Prostate gland (tissue), 2 donors: ENCODE results near the gene RSRC1. TPM values are rescaled to one million over a fixed set of nuclear protein-coding genes. Genes with fewer than 3 reads are reported as not detected.

ENCODE experiments used
- DNase-seq: peaks from one replicate; pipeline ENCODE4 v3.0.0-alpha.2; 2019; ENCODE audit warnings: low spot score
- H3K27ac ChIP-seq, 2 donors: fragments of 200-600 bp; sonication (generic); 2 replicates each; pipeline ENCODE4 v1.5.1; 2017 to 2019
- H3K27me3 ChIP-seq: fragments of 200-600 bp; sonication (generic); replicated peaks from 2 replicates; pipeline ENCODE4 v1.5.1; 2019; ENCODE audit not compliant: insufficient read depth
- H3K36me3 ChIP-seq, 2 donors: fragments of 200-600 bp; sonication (generic); 1 replicate in 1 of 2; 2 replicates in 1 of 2; pipeline versions ENCODE4 v1.5.1 to v1.8.1; 2017 to 2019
- H3K4me1 ChIP-seq: fragments of 200-600 bp; sonication (generic); replicated peaks from 2 replicates; pipeline ENCODE4 v1.5.1; 2019
- H3K4me3 ChIP-seq, 2 donors: fragments of 200-600 bp; sonication (generic); 2 replicates each; pipeline ENCODE4 v1.5.1; 2017 to 2019
- H3K9me3 ChIP-seq: fragments of 200-600 bp; sonication (generic); 2 replicates; pipeline ENCODE4 v1.5.1; 2017
- POLR2A ChIP-seq: fragments of 450-650 bp; IDR thresholded peaks from one replicate; pipeline ENCODE4 v1.6.1; 2016; ENCODE audit warnings: antibody characterized with exemption, mild to moderate bottlenecking
- POLR2AphosphoS5 ChIP-seq: sonication (generic); formaldehyde crosslinking; IDR thresholded peaks from one replicate; pipeline ENCODE4 v1.6.1; 2017; ENCODE audit warnings: antibody characterized with exemption
- WGBS: methylation state at CpG from one replicate; pipeline ENCODE4 v1.1.5; 2018; 5-methylcytosine and 5-hydroxymethylcytosine counted together
- intact Hi-C: fragments of 100-400 bp; cut with DNase I; formaldehyde crosslinking; loops from one replicate; pipeline ENCODE4 v1.14.2; 2022
- total RNA-seq, 2 donors: library from RNA; depleted of rRNA; stranded (reverse); fragments of >200 nt; gene quantifications; one replicate each; pipeline ENCODE4 v1.1.0, GENCODE V29; 2016
- TF ChIP-seq, protein P1 (sequence below), 4 experiments: fragments of 200-600 bp in 2 of 4; fragments of 450-650 bp in 2 of 4; sonication (generic) in 2 of 4; IDR thresholded peaks; 1 replicate in 3 of 4; 2 replicates in 1 of 4; pipeline ENCODE4 v1.5.1; 2016 to 2019; ENCODE audit warnings: antibody characterized with exemption in 4 of 4, mild to moderate bottlenecking in 2 of 4, moderate library complexity in 2 of 4

The RSRC1 gene
- total RNA-seq, 2 donors from 2014 or later = 36.5 to 50.7 TPM

DNA sequence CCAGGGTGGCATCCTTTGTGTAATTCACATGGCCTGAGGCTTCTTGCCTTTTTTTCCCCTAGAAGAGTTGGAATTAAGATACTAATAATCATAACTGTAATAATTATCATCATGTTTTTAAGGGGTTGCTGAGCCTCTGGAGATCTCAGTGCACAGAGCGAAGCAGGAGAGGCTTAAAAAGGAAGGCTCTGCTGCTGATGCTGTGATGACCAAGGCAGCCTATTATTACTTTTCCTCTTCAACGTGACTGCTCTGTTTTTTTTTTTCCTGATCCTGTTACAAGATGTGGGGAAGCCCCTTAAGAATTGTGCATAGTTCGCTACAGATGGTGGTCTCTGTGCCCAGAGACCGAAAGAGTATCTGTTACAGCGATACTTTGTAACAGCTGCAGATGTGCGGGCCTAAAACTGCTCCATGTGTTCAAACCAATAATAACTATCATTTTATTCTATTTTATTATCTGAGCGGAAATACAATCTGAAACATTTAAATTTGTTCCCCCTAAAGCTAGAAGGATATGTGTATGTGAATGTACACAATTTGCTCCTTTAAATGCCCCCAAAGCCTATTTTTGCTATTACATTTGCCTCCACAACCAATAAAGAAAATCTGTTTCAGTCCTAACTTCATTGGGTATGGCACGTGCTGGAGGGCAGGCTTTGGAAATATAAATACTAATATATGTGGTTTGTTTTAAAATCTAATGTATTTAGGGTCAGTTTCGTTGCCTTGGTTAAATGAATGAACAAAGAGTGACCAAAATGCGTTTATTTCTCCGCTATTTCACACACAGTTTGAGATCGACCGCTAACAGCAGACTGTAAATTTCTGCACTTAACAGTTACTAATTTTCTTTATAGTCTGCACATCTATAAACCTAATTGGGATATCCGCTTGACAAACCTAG lies 8.3 kb upstream of the RSRC1 start:
- intact Hi-C loops = no loop called here
- 23% methylated on average over 14 of the region's 14 CpGs for WGBS
- Histone ChIP-seq H3K36me3 (no peaks in the 10 kb centered on the region), H3K9me3 (no peaks in the 10 kb centered on the region), H3K27ac (no peak overlapping the region), H3K4me3 (no peak overlapping the region), H3K27me3 (peaks cover 44% of the 10 kb centered on the region), H3K4me1 (no peaks in the 10 kb centered on the region)
- TF ChIP-seq, protein P1, sequence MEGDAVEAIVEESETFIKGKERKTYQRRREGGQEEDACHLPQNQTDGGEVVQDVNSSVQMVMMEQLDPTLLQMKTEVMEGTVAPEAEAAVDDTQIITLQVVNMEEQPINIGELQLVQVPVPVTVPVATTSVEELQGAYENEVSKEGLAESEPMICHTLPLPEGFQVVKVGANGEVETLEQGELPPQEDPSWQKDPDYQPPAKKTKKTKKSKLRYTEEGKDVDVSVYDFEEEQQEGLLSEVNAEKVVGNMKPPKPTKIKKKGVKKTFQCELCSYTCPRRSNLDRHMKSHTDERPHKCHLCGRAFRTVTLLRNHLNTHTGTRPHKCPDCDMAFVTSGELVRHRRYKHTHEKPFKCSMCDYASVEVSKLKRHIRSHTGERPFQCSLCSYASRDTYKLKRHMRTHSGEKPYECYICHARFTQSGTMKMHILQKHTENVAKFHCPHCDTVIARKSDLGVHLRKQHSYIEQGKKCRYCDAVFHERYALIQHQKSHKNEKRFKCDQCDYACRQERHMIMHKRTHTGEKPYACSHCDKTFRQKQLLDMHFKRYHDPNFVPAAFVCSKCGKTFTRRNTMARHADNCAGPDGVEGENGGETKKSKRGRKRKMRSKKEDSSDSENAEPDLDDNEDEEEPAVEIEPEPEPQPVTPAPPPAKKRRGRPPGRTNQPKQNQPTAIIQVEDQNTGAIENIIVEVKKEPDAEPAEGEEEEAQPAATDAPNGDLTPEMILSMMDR (IDR thresholded peaks at IDR 0.05) = no peak
- no peak for TF ChIP-seq POLR2A
- no peak for TF ChIP-seq POLR2AphosphoS5
- DNase-seq = no peak

DNA sequence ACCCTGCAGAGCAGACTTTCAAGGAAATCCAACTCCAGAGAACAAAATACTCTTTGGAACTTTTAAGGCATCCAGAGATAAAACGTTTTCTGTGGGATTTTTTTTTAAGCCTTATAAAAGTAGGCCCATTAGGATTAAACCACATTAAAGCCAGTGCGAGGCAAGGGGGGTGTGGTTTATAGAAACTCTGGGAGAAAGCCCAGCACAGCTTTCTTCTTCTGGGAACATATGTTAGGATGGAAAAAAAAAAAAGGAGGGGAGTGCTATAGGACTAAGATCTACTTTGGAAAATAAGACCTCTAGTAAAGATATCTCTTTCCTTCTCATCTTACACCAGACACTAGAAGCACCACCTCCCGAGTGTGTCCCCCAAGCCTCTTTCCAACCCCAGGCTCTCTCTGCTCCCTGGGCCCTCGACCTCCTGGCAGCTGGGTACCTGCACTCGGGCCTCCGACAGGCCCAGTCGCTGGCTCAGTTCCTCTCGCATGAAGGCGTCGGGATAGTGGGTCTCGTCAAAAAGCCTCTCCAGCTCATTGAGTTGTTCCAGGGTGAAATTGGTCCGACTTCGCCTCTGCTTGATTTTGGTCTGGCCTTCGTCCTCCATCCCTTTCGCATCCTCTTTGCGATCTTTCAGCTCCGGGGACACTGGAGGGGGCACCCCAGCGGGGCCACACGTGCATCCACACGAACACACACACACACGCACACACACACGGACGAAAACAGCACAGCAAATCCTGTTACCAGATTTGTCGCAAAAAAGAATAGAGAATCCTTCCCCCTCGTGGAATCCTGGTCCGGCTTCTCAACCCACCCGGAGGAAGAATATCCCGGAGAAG lies 7.4 kb upstream of the RSRC1 start:
- Histone ChIP-seq H3K27me3 (peaks cover 52% of the 10 kb centered on the region), H3K36me3 (no peaks in the 10 kb centered on the region), H3K9me3 (no peaks in the 10 kb centered on the region), H3K4me3 (no peak overlapping the region), H3K27ac (no peak overlapping the region), H3K4me1 (no peaks in the 10 kb centered on the region)
- WGBS = 10% methylated on average over 28 of the region's 28 CpGs
- TF ChIP-seq, protein P1 (IDR thresholded peaks at IDR 0.05) = no peak
- TF ChIP-seq POLR2A (no peak), POLR2AphosphoS5 (no peak)
- intact Hi-C loops = no loop called here
- DNase-seq = no peak

DNA sequence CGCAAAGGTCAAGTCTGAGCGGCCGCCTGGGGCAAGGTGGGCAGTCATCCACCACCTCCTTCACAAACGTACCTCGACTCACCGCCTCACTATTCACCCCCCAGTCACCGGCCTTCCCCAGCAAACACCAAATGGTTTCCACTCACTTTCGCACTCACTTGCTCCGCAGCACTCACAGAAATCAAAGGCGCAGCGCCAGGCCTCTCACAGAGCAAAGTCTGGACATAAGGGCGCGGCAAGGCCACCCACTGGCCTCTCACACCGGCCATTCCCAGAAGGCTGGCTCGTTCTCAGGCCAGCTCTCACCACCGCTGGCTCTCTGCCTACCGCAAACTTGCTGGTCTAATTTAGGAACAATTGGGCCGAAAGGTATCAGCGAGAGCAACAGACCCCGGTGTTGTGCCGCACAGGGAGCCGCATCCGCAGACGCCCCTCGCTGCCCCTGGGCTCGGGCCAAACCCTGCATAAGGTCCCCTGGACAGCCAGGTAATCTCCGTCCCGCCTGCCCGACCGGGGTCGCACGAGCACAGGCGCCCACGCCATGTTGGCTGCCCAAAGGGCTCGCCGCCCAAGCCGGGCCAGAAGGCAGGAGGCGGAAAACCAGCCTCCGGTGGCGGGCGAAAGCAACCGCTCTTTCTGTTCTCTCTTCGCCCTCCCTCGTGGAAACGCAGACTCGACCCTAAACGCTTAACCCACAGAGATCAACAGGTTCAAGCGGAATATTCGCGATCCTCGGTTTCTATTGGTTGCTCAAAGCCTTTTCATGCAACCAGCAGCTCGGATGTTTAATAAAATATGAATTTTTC lies 6.6 kb upstream of the RSRC1 start:
- TF ChIP-seq, protein P1 (IDR thresholded peaks at IDR 0.05) = no peak
- TF ChIP-seq POLR2A = no peak
- TF ChIP-seq POLR2AphosphoS5 = no peak
- no peak overlapping the region for H3K27ac ChIP-seq
- WGBS = 5% methylated on average over 49 of the region's 52 CpGs
- H3K27me3 ChIP-seq = peaks cover 49% of the 10 kb centered on the region
- H3K36me3 ChIP-seq = no peaks in the 10 kb centered on the region
- no peak for DNase-seq
- no peaks in the 10 kb centered on the region for H3K4me1 ChIP-seq
- H3K9me3 ChIP-seq = no peaks in the 10 kb centered on the region
- intact Hi-C loops = no loop called here
- H3K4me3 ChIP-seq = no peak overlapping the region

DNA sequence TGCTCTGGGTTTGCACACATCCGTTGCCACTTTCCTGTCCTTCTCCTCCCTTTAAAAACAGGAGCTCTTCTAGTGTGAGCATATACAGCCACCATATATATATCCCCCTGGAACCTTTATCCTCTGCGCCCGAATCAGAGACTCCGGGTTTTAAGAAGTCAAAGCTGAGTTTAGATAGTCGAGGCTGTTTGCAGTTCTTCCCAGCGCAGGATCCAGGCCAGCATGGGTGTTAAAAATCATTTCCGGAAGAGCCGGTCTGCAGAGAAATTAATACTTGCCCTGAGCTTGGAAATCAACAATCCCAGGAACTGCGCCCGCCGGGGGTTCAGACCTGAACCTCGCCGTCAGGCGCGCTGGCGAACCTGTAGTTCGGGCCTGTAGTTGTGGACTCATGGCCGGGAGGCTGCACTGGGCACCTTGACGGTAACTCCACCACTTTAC lies 6.0 kb upstream of the RSRC1 start:
- Histone ChIP-seq H3K27ac (no peak overlapping the region), H3K36me3 (no peaks in the 10 kb centered on the region), H3K4me1 (no peaks in the 10 kb centered on the region), H3K4me3 (no peak overlapping the region), H3K9me3 (no peaks in the 10 kb centered on the region), H3K27me3 (peaks cover 49% of the 10 kb centered on the region)
- intact Hi-C loops = no loop called here
- no peak for TF ChIP-seq POLR2A
- TF ChIP-seq, protein P1 (IDR thresholded peaks at IDR 0.05) = no peak
- TF ChIP-seq POLR2AphosphoS5 = no peak
- whole genome bisulfite sequencing = 15% methylated on average over 19 of the region's 19 CpGs
- no peak for DNase-seq
